Activated gamma-delta T cell (primary cell): Measurements from ENCODE around the gene NLGN2.

Experiments
- DNase-seq: peaks from one replicate; lab custom pipeline; 2025; lab: John Stamatoyannopoulos, UW

The NLGN2 gene

GRCh38 chr17:7414837-7415236 is 7.2 kb downstream of the NLGN2 start:
- no peak for DNase-seq

DNA sequence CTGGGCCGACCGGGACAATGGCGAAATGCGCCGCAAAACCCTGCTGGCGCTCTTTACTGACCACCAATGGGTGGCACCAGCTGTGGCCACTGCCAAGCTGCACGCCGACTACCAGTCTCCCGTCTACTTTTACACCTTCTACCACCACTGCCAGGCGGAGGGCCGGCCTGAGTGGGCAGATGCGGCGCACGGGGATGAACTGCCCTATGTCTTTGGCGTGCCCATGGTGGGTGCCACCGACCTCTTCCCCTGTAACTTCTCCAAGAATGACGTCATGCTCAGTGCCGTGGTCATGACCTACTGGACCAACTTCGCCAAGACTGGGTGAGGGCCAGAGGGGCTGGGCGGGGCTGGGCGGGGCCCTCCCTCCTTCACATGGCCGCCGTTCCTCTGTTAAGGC is 8.1 kb downstream of the NLGN2 start:
- DNase-seq: no peak

DNA sequence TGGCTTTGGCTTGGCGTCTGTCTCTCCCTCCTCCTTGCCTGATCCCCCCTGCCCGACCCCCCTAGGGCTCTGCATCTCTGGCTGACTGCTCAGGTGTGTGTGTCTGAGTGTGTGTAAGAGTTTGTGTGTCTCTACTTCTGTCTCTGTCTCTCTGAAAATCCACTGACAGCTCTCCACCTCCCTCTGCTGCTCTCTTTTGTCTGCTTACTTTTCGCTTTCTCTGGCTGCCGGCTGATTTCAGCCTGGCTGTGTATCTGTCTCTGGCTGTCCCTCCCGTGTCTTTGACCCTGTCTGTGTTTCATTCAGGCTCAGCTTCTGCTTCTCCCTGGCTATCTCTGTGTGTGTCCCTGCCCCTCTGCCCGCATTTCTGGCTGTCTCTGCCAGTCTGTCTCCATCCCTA is 8.7 kb downstream of the NLGN2 start:
- DNase-seq: no peak

- no peak for DNase-seq
Measured at GRCh38 chr17:7417056-7417655, 9.5 kb downstream of the NLGN2 start.

GRCh38 chr17:7418472-7419152 is 11.0 kb downstream of the NLGN2 start:
- DNase-seq: no peak

- DNase-seq: no peak
Measured at GRCh38 chr17:7419819-7420610, 12.4 kb downstream of the NLGN2 start, which contains the start of gene SPEM1. Gene SPEM1 (plus strand): TSS chr17:7420324. CDS start chr17:7420385, 61 bp downstream.

DNA sequence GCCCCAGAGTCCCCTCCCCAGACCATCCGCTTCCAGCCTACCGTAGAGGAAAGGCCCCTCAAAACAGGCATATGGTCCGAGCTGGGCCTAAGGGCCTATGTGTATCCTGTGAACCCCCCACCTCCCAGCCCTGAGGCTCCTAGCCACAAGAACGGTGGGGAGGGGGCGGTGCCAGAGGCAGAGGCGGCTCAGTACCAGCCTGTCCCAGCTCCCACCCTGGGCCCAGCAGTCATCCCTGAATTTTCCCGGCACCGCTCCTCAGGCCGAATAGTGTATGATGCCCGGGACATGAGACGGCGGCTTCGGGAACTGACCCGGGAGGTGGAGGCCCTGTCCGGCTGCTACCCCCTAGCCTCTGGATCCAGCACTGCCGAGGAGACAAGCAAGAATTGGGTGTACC is 13.5 kb downstream of the NLGN2 start:
- no peak for DNase-seq

GRCh38 chr17:7423679-7424078 is 16.0 kb downstream of the NLGN2 start:
- DNase-seq: no peak

GRCh38 chr17:7425316-7425715 is 17.7 kb downstream of the NLGN2 start, which contains the start of gene SPEM2:
Gene SPEM2 (plus strand): TSS chr17:7425616. CDS start chr17:7425689, 73 bp downstream.
- no peak for DNase-seq

- no peak for DNase-seq
Measured at GRCh38 chr17:7425756-7426155, 18.1 kb downstream of the NLGN2 start.

GRCh38 chr17:7426203-7426863 is 18.7 kb downstream of the NLGN2 start:
- no peak for DNase-seq

DNA sequence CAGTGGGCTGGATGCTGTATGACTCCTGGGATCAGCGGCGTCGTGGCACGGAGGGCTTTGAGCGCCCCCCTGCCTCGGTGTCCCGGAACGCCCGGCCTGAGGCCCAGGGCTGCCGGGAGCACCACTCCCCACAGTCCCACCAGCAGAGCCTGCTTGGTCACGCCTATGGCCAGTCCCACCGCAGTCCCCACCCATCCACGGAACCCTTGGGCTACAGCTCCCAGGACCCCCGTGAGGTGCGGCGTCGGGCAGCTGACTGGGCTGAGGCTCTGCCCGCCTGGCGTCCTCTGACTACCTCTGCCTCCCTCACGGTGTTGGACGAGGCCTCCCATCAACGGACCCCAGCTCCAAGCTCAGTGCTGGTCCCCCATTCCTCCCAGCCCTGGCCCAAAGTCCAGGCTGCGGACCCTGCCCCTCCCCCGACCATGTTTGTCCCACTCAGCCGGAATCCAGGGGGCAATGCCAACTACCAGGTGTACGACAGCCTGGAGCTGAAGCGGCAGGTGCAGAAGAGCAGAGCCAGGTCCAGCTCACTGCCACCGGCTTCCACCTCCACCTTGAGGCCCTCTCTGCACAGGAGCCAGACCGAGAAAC is 19.3 kb downstream of the NLGN2 start:
- DNase-seq: no peak

GRCh38 chr17:7427549-7427948 is 19.9 kb downstream of the NLGN2 start:
- DNase-seq: no peak

DNA sequence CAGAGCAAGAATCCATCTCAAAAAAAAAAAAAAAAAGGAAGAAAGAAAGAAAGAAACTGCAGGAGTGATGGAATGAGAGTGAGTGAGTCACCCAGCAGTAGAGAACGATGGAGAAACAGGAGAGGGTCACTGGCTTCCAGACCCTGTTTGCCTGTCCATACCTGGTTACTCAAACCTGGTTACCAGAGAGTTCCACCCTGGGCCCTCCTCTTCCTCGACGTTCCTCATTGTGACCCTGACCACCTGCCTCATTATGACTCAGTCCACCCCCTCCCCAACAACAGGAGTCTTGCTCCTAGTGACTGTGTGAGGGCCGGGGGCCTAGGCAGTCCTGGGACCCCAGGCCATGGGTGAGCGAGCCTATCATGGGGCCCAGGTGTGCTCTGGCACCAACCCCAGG is 20.9 kb downstream of the NLGN2 start, which contains the start of gene SPEM3:
Gene SPEM3, plus strand, starts transcription at position 301 of the 400 bp plus-strand sequence. Its CDS starts 46 bp downstream, at position 347.
- DNase-seq: no peak

GRCh38 chr17:7429722-7430121 is 22.1 kb downstream of the NLGN2 start:
- DNase-seq: no peak

DNA sequence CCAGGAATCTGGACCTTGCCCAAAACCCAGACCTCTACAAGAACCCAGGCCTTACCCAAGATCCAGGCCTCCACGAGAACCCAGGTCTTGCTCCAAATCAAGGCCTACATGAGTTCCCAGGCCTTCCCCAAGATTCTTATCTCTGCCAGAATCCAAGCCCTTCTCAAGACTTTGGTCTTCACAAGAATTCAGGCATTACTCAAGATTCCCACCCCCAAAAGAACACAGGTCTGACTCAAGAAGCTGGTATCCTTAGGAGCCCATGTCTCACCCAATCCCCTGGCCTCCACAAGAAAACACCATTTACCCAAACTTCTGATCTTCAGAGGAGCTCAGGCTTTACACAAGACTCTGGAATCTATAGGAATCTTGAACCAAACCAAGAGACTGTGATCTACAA is 23.6 kb downstream of the NLGN2 start:
- no peak for DNase-seq

GRCh38 chr17:7432296-7432695 is 24.7 kb downstream of the NLGN2 start:
- DNase-seq: no peak

- peak; percentile 33 for DNase-seq
Measured at GRCh38 chr17:7435676-7436555, 28.3 kb downstream of the NLGN2 start.

GRCh38 chr17:7436556-7437368 is 29.1 kb downstream of the NLGN2 start:
- DNase-seq: peak; percentile 61

- DNase-seq: no peak
Measured at GRCh38 chr17:7437369-7437863, 29.8 kb downstream of the NLGN2 start.
